CD8-positive, alpha-beta memory T cell (primary cell): ENCODE measurements around the gene CHTF8. TPM values are rescaled to one million over a fixed set of nuclear protein-coding genes. Genes with fewer than 3 reads are reported as not detected.
"Not testable (repeated sequence)": the region's sequence is repeated elsewhere in the genome, so short reads cannot be mapped to it uniquely, and the experiment has no call there.

Experiments used
- CTCF ChIA-PET: fragments of 350-600 bp; sonication (Branson Sonifier 250); formaldehyde crosslinking; loops from one replicate; lab custom pipeline; 2021; ENCODE audit warnings: antibody characterized with exemption; lab: Charles Lee
- POLR2A ChIA-PET: fragments of 350-600 bp; sonication (Branson Sonifier 250); formaldehyde crosslinking; loops from one replicate; lab custom pipeline; 2021; ENCODE audit warnings: antibody characterized with exemption; lab: Charles Lee
- DNase-seq, 5 donors: peaks; one replicate each; pipeline versions ENCODE4 v3.0.0 to v3.0.0-alpha.2; 2020 to 2022; ENCODE audit warnings: mixed read lengths in 1 of 5
- H3K27ac ChIP-seq: one replicate; pipeline ENCODE4 v1.7.0; 2013; ENCODE audit warnings: low read depth, mild to moderate bottlenecking, low read length, moderate library complexity
- H3K27me3 ChIP-seq: 2 replicates; pipeline ENCODE4 v1.7.0; 2013; ENCODE audit warnings: low read length, mild to moderate bottlenecking; ENCODE audit not compliant: insufficient read depth, poor library complexity, severe bottlenecking
- H3K36me3 ChIP-seq: 2 replicates; pipeline ENCODE4 v1.7.0; 2013; ENCODE audit warnings: mild to moderate bottlenecking, low read length, moderate library complexity; ENCODE audit not compliant: insufficient read depth
- H3K4me1 ChIP-seq: 2 replicates; pipeline ENCODE4 v1.7.0; 2013; ENCODE audit warnings: mild to moderate bottlenecking, low read length, moderate library complexity; ENCODE audit not compliant: insufficient read depth
- H3K4me3 ChIP-seq: 2 replicates; pipeline ENCODE4 v1.7.0; 2013; ENCODE audit warnings: mild to moderate bottlenecking, low read length
- H3K9me3 ChIP-seq: 2 replicates; pipeline ENCODE4 v1.7.0; 2013; ENCODE audit warnings: mild to moderate bottlenecking, low read length
- H3K27ac Mint-ChIP-seq, 8 donors: one replicate each; pipeline ENCODE4 v1.8.0; 2020 to 2021; ENCODE audit warnings: mixed read lengths in 8 of 8, mild to moderate bottlenecking in 6 of 8, inconsistent platforms in 3 of 8, moderate library complexity in 3 of 8
- H3K27me3 Mint-ChIP-seq, 2 donors: one replicate each; pipeline ENCODE4 v1.8.0; 2020 to 2021; ENCODE audit warnings: mixed read lengths in 2 of 2, mild to moderate bottlenecking in 1 of 2, moderate library complexity in 1 of 2
- H3K36me3 Mint-ChIP-seq, 3 donors: one replicate each; pipeline ENCODE4 v1.8.0; 2020 to 2021; ENCODE audit warnings: mixed read lengths in 3 of 3, inconsistent platforms in 1 of 3, mild to moderate bottlenecking in 1 of 3
- H3K4me1 Mint-ChIP-seq, 3 donors: one replicate each; pipeline ENCODE4 v1.8.0; 2020 to 2021; ENCODE audit warnings: mixed read lengths in 3 of 3, inconsistent platforms in 1 of 3, mild to moderate bottlenecking in 1 of 3
- H3K4me3 Mint-ChIP-seq, 7 donors: one replicate each; pipeline ENCODE4 v1.8.0; 2020 to 2021; ENCODE audit warnings: mixed read lengths in 7 of 7, mild to moderate bottlenecking in 6 of 7, moderate library complexity in 4 of 7, inconsistent platforms in 2 of 7
- H3K9me3 Mint-ChIP-seq, 5 donors: one replicate each; pipeline ENCODE4 v1.8.0; 2020 to 2022; ENCODE audit warnings: mixed read lengths in 5 of 5, mild to moderate bottlenecking in 3 of 5, moderate library complexity in 2 of 5, inconsistent platforms in 1 of 5
- polyA plus RNA-seq: library from polyadenylated mRNA; unstranded; fragments of 300-500 nt; fragmentation: Illumina TruSeq; gene quantifications from one replicate; pipeline ENCODE4 v1.2.3, GENCODE V29; 2021
- total RNA-seq, 2 experiments: library from RNA; stranded (reverse); gene quantifications; one replicate each; pipeline ENCODE4 v1.2.3, GENCODE V29; 2021

CHTF8 gene
- total and polyA plus RNA-seq, 3 experiments from 2014 or later, result 141 to 181 (median 149) TPM

GRCh38 chr16:69131839-69132423 lies 457 bp downstream of the CHTF8 start:
- Histone ChIP-seq H3K27me3 (no peaks in the 10 kb centered on the region), H3K36me3 (peaks cover 4% of the 10 kb centered on the region), H3K9me3 (no peaks in the 10 kb centered on the region), H3K4me1 (peaks cover 33% of the 10 kb centered on the region), H3K27ac (peak overlapping the region; percentile 92), H3K4me3 (peak overlapping the region; percentile 96)
- ChIA-PET POLR2A (interaction anchor here (1.8 to 2.1 kb wide), 2 partner anchors 9 to 55 kb away, joined by 9 to 10 read pairs; partner anchors contain the start of gene SNTB2), CTCF (interaction anchor here (0.9 to 1.9 kb wide), 3 partner anchors 19 to 603 kb away, joined by 4 read pairs; no protein-coding TSS in a partner anchor)
- peak in 4 of 5 donors; percentile 61 to 78 (median 66) for DNase-seq
- Mint-ChIP-seq H3K27me3 (no peaks in the 10 kb centered on the region), H3K4me3 (peak overlapping the region; percentile 91 to 99 (median 94)), H3K4me1 (peaks cover 49 to 78% (median 72%) of the 10 kb centered on the region in 3 donors), H3K36me3 (peaks cover 0 to 35% (median 8%) of the 10 kb centered on the region in 3 donors), H3K9me3 (no peaks in the 10 kb centered on the region), H3K27ac (peak overlapping the region; percentile 87 to 99 (median 92))

GRCh38 chr16:69131167-69131838 lies 1.1 kb downstream of the CHTF8 start:
- Mint-ChIP-seq H3K4me1 (peaks cover 52 to 78% (median 71%) of the 10 kb centered on the region in 3 donors), H3K27ac (peak overlapping the region; percentile 61 to 99 (median 92)), H3K9me3 (no peaks in the 10 kb centered on the region), H3K27me3 (no peaks in the 10 kb centered on the region), H3K4me3 (peak overlapping the region; percentile 86 to 99 (median 94)), H3K36me3 (peaks cover 0 to 34% (median 4%) of the 10 kb centered on the region in 3 donors)
- CTCF ChIA-PET, result no interaction called here
- no peak for DNase-seq
- Histone ChIP-seq H3K4me3 (peak overlapping the region; percentile 96), H3K4me1 (peaks cover 33% of the 10 kb centered on the region), H3K27ac (peak overlapping the region; percentile 92), H3K27me3 (no peaks in the 10 kb centered on the region), H3K9me3 (no peaks in the 10 kb centered on the region), H3K36me3 (no peaks in the 10 kb centered on the region)
- POLR2A ChIA-PET, result no interaction called here

- peaks cover 33% of the 10 kb centered on the region for H3K4me1 ChIP-seq
- no peaks in the 10 kb centered on the region for H3K27me3 ChIP-seq
- Mint-ChIP-seq H3K36me3 (peaks cover 0 to 40% (median 4%) of the 10 kb centered on the region in 3 donors), H3K4me3 (peak overlapping the region; percentile 86 to 99 (median 94)), H3K9me3 (no peaks in the 10 kb centered on the region), H3K27me3 (no peaks in the 10 kb centered on the region), H3K4me1 (peaks cover 56 to 81% (median 74%) of the 10 kb centered on the region in 3 donors), H3K27ac (peak overlapping the region in 7 of 8 donors; percentile 61 to 97 (median 91))
- CTCF ChIA-PET, result interaction anchor here (1.0 to 1.4 kb wide), 2 partner anchors 18 to 156 kb away, joined by 3 read pairs; no protein-coding TSS in a partner anchor
- no peak overlapping the region for H3K4me3 ChIP-seq
- no peak for DNase-seq
- POLR2A ChIA-PET, result interaction anchor here (0.5 kb wide), 1 partner anchor 180 kb away, joined by 3 read pairs; no protein-coding TSS in a partner anchor
- no peak overlapping the region for H3K27ac ChIP-seq
- H3K36me3 ChIP-seq, result no peaks in the 10 kb centered on the region
- no peaks in the 10 kb centered on the region for H3K9me3 ChIP-seq
These were observed 1.9 kb downstream of the CHTF8 start for GRCh38 chr16:69130461-69130860.

- H3K27me3 Mint-ChIP-seq, result no peaks in the 10 kb centered on the region
- no peak overlapping the region for H3K4me3 Mint-ChIP-seq
- H3K27ac ChIP-seq, result no peak overlapping the region
- ChIA-PET CTCF (interaction anchor here (1.0 kb wide), 1 partner anchor 10 kb away, joined by 3 read pairs; no protein-coding TSS in a partner anchor), POLR2A (no interaction called here)
- peaks cover 41 to 69% (median 59%) of the 10 kb centered on the region in 3 donors for H3K4me1 Mint-ChIP-seq
- H3K36me3 Mint-ChIP-seq, result peaks cover 0 to 35% (median 6%) of the 10 kb centered on the region in 3 donors
- no peaks in the 10 kb centered on the region for H3K9me3 ChIP-seq
- H3K36me3 ChIP-seq, result no peaks in the 10 kb centered on the region
- DNase-seq, result no peak
- no peaks in the 10 kb centered on the region for H3K9me3 Mint-ChIP-seq
- H3K4me1 ChIP-seq, result peaks cover 20% of the 10 kb centered on the region
- no peak overlapping the region for H3K4me3 ChIP-seq
- H3K27me3 ChIP-seq, result no peaks in the 10 kb centered on the region
- H3K27ac Mint-ChIP-seq, result peak overlapping the region in 4 of 8 donors; percentile 23 to 97 (median 58)
These were observed 4.3 kb downstream of the CHTF8 start for GRCh38 chr16:69127966-69128510.

- CTCF ChIA-PET, H3K27me3 ChIP-seq, H3K4me3 ChIP-seq, H3K36me3 ChIP-seq, H3K9me3 ChIP-seq, H3K9me3 Mint-ChIP-seq, DNase-seq, H3K4me3 Mint-ChIP-seq, H3K27ac ChIP-seq, H3K27me3 Mint-ChIP-seq: not testable (repeated sequence)
- peaks cover 0 to 32% (median 7%) of the 10 kb centered on the region in 3 donors for H3K36me3 Mint-ChIP-seq
- H3K4me1 ChIP-seq, result peaks cover 18% of the 10 kb centered on the region
- H3K27ac Mint-ChIP-seq, result peak overlapping the region in 2 of 8 donors; percentile 20 to 44
- peaks cover 37 to 65% (median 53%) of the 10 kb centered on the region in 3 donors for H3K4me1 Mint-ChIP-seq
- POLR2A ChIA-PET, result interaction anchor here (0.6 kb wide), 1 partner anchor 37 kb away, joined by 3 read pairs; no protein-coding TSS in a partner anchor
These were observed 5.6 kb downstream of the CHTF8 start for GRCh38 chr16:69126801-69127200.

GRCh38 chr16:69126221-69126620 lies 6.2 kb downstream of the CHTF8 start:
- ChIA-PET CTCF (no interaction called here), POLR2A (no interaction called here)
- Mint-ChIP-seq H3K36me3 (peaks cover 0 to 32% (median 7%) of the 10 kb centered on the region in 3 donors), H3K27me3 (no peaks in the 10 kb centered on the region), H3K4me1 (peaks cover 32 to 62% (median 47%) of the 10 kb centered on the region in 3 donors), H3K4me3 (peak overlapping the region in 1 of 7 donors; percentile 21), H3K9me3 (no peaks in the 10 kb centered on the region), H3K27ac (peak overlapping the region in 2 of 8 donors; percentile 20 to 83)
- Histone ChIP-seq H3K4me3 (no peak overlapping the region), H3K9me3 (no peaks in the 10 kb centered on the region), H3K36me3 (peaks cover 1% of the 10 kb centered on the region), H3K27ac (no peak overlapping the region), H3K27me3 (no peaks in the 10 kb centered on the region), H3K4me1 (peaks cover 18% of the 10 kb centered on the region)
- DNase-seq, result no peak

- peak overlapping the region in 4 of 8 donors; percentile 14 to 55 (median 50) for H3K27ac Mint-ChIP-seq
- CTCF ChIA-PET, result interaction anchor here (0.7 to 2.8 kb wide), 7 partner anchors 9 to 605 kb away, joined by 3 to 29 read pairs (median 7); partner anchors contain the start of genes CHTF8 and UTP4
- peaks cover 0 to 44% (median 10%) of the 10 kb centered on the region in 3 donors for H3K36me3 Mint-ChIP-seq
- not testable (repeated sequence) for H3K4me1 ChIP-seq, H3K9me3 ChIP-seq, H3K27me3 ChIP-seq, H3K27me3 Mint-ChIP-seq, H3K4me3 ChIP-seq, H3K9me3 Mint-ChIP-seq, H3K27ac ChIP-seq, DNase-seq
- peaks cover 22 to 55% (median 35%) of the 10 kb centered on the region in 3 donors for H3K4me1 Mint-ChIP-seq
- peaks cover 13% of the 10 kb centered on the region for H3K36me3 ChIP-seq
- POLR2A ChIA-PET, result interaction anchor here (1.4 kb wide), 1 partner anchor 19 kb away, joined by 4 read pairs; the partner anchor contains the start of gene HAS3
- H3K4me3 Mint-ChIP-seq, result peak overlapping the region in 1 of 7 donors; percentile 52
These were observed 7.4 kb downstream of the CHTF8 start for GRCh38 chr16:69124961-69125360.
